HG02642 (cell line): ENCODE results near the gene PEX10.
"Not testable (repeated sequence)": the region's sequence is repeated elsewhere in the genome, so short reads cannot be mapped to it uniquely, and the experiment has no call there.

Experiments used
- ATAC-seq: cut with Tn5 transposase; IDR thresholded peaks from one replicate; pipeline ENCODE4 v1.9.1; 2021; ENCODE audit warnings: mild to moderate bottlenecking; ENCODE audit not compliant: unreplicated experiment, poor library complexity

Gene PEX10

DNA sequence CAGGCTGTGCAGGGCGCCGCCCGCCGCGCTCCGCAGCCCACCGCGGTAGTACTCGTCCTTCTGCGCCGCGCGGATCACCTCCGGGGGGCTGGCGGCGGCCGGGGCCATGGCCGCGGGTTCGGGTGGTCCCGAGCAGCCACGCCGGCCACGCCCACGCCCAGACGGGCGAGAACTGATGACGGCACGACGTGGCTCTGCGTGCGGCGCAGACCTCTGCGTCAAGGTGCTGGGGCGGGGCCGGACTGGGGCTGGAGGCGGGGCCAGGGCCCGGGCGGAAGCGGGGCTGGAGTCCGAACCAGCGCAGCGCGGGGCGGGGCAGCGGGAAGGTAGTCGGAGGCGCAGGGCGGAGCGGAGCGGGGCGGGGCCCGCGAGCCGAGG is at the start of gene PEX10:
Gene PEX10 (minus strand): TSS at position 170 of the 378 bp plus-strand sequence. CDS start 62 bp downstream, at position 108.
- peak; percentile 82 for ATAC-seq

DNA sequence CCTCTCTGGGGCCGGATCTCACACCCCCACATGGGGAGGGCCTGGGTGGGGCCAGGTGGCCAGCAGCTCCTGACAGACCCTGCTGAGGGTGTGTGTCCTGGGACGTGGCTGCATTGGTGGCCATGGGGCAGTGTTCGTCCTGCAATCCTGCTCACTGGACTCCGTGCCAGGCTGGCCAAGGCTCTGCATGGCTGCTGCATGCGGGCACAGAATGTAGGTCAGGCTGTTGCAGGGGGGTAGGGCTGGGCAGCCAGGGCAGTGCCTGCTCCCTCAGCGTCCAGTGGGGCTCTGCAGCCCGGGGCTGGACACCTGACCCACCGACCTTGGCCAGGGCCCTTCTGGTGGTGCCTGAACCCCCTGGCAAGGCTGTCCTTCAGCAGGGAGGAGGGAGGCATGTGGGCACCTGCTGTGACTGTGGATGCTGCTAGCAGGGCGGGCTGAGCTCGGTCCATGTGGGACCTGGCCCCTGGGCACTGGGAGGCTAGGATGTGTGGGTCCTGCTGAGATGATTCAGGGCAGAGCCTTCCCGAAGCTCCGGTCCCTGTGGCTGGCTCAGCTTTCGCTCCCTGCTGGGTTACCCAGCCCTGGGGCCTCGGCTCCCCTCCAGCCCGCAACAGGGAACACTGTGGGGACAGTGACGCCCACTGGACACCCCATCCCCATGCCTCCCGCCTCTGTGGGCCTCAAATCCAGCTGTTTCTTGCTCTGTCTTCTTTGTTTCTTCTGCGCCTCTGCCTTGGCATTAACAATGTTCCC is 48.8 kb upstream of the PEX10 start:
- no peak for ATAC-seq

DNA sequence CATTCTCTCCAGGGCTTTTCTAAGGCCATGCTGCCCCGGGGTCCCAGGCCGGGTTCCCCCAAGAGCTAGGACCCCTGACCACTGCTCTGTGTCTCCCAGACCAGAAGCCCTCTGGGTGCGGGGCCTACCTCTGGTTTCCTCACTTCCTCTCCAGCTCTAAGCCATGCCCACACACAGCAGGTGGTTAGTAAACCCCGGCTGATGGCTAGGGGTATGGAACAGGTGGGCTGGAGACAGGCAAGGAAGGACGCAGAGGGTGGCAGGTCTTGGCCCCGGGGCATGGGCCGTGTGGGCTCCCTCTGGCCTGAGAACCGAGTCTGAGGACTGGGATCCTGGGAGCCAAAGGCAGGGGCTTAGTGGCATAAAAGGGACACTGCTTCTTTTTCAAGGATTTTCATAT is 47.8 kb upstream of the PEX10 start:
- ATAC-seq, result no peak

DNA sequence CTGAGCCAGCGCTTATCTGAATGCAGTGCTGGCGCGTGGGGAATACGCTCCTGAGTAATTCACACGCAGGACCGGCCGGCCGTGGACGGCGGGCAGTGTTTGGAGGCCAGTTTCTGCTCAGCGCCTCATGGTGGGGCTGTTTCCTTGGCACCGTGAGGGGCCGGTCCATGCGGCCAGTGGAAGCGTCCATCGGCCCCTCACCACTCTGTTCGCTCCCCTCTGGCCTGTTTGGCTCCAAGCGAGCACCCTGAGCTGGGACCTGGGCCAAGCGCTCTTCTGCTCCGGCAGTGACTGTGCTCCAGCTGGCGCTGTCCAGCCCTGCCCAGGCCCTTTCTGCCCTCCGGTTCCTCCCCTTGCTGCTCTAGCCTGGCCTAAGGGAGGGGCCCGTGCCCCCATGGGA is 47.4 kb upstream of the PEX10 start:
- no peak for ATAC-seq

DNA sequence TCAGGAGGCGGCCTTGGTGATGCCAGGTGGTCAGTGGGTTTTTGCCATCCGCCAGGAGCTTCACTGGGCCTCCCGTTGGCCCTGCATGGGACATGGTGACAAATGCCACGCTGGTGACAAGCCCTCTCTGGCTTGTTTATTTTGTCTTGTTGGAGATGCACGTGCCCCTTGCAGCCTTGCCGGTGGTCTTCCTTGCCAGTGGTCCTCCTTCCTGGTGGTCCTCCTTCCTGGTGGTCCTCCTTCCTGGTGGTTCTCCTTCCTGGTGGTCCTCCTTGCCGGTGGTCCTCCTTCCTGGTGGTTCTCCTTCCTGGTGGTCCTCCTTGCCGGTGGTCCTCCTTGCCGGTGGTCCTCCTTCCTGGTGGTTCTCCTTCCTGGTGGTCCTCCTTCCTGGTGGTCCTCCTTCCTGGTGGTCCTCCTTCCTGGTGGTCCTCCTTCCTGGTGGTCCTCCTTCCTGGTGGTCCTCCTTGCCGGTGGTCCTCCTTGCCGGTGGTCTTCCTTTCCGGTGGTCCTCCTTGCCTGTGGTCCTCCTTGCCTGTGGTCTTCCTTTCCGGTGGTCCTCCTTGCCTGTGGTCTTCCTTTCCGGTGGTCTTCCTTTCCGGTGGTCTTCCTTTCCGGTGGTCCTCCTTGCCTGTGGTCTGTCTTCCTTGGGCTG is 46.9 kb upstream of the PEX10 start:
- not testable (repeated sequence) for ATAC-seq

DNA sequence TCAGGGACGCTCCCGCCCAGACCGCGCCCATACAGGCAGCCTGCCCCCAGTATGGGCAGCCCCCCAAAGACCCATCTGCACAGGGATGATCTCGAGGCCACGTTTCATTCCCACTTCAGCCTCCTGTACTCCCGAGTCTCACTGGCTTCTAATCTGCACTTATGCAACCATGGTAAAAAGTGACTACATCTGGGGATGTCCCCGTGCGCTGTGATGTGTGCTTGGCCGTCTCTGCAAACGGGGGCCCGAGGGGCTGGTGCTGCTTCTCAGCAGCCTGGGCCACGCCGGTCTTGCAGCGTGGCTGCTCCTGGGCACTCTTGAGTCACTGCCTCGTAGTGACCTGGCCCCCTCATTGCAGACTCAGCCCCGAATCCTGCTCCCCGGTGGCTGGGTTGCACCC is 46.3 kb upstream of the PEX10 start:
- ATAC-seq, result no peak

DNA sequence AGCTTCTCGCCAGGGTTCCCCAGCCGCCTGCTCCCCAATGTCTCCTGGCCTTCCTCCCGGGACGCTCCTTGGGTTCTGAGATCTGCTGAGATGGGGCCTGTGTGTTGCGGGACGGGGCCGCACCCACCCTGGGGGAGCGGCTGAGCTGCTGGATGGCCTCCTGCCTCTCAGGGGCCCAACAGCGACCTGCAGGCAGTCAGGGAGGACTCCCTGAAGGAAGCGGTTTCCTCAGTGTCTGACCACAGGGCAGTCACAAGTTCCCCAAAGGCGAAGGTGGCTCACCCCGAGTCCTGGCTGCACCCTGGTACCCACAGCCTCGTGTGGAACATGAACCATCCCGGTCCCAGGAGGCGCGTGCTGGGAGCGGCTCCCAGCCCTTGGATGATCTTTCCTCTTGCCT is 45.1 kb upstream of the PEX10 start:
- no peak for ATAC-seq

DNA sequence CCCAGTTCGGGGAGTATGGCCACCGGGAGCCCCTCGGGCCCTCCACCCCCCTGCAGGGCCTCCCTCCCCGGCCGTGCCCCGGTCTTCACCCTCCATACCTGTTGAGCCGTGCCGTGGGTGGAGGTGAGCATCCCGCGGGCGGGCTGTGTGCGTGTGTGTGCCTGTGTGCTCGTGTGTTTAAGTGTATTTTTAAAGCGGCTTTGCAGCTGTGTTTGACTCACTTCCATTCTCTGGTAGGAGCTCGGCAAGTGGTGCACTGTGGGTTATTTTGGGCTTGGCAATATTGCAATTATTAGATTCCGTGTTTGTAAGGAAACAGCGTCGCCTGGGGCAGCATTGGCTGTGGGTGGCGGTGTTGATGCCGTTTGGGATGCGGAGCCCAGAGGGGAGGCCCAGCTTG is 43.4 kb upstream of the PEX10 start:
- no peak for ATAC-seq

DNA sequence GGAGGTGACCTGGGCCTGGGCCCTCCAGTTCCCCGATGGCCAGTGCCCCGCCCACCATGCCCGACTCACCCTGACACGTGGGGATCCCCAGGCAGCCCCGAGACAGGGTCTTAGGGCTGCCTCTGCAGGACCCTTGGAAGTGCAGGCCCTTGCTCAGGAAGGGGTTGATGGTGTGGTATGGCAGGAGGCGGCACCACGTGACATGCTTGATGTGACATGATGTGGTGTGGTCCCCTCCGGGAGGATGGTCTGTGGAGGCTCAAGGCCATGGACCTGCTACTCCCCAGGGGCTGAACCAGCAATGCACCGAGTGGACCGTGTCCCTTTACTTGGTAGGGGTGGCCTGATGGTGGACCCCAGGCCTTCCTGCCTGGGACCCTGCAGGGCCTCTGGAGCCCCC is 41.9 kb upstream of the PEX10 start:
- ATAC-seq, result no peak

DNA sequence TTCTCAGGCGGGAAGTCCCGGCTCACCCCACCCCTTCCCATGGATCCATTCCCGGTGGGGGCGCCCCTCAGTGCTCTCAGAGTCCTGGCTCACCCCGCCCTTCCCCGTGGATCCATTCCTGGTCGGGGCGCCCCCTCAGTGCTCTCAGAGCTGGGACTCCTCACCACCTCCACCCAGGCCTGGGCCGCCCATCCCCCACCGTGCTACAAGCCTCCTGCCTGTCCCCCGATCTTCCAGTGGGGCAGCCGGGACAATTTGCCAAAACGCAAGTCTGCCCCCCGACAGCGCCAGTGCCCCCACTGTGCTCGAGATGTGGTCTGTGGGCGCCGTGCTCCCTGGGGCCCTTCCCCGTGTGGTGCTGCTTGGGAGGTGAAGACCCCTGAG is 40.6 kb upstream of the PEX10 start:
- ATAC-seq, result no peak

DNA sequence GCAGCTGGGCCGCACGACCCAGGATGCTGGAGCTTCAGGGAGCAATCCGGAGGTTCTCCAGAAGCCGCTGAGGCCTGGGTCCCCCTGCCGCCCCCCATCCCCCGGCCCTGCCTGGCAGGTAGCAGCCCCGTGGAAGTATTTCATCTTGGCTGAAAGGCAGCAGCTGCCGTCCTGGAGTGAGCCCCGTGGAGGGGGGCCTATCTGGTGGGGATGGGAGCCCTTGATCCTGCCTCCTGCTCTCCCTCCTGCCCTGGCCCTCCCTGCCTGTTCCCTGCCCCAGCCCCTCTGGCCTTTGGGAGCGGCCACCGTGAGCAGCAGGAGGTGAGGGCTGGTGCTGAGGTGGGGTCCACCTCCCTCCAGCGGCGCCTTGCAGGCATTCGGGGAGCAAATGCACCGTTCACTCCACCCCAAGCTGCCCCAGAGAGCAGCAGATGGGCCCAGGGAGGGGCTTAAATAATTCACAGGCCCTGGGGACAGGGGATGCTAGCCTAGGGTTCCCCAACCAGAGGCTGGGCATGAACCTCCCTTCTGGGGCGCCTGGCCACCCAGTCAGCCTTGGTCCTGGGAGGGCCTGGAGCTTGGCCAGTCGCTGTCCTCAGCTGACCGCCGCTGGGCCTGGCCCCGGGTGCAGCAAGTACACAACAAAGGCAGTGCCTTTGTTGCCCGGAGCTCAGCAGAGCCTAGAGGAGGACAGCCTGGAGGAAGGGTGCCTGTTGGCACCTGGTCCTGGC is 40.0 kb upstream of the PEX10 start:
- ATAC-seq, result no peak

DNA sequence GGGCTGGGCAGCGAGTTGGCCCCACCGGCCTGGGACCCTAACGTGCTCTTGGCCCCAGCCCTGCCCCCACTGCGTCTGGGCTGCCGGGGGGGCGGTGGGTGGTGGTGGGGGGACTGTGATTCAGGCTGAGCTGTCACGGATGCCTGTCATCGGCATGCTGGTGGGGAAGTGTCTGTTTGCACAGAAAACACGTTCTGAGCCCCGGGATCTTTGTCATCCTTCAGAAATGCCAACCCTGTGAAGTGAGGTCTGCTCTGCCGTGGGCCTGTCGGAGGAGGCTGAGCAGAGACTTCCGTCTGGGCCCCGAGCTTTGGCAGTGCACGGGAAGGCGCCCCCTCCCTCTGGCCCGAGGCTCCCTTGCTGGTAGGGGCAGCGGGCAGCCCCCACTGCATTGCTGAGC is 39.4 kb upstream of the PEX10 start:
- no peak for ATAC-seq

DNA sequence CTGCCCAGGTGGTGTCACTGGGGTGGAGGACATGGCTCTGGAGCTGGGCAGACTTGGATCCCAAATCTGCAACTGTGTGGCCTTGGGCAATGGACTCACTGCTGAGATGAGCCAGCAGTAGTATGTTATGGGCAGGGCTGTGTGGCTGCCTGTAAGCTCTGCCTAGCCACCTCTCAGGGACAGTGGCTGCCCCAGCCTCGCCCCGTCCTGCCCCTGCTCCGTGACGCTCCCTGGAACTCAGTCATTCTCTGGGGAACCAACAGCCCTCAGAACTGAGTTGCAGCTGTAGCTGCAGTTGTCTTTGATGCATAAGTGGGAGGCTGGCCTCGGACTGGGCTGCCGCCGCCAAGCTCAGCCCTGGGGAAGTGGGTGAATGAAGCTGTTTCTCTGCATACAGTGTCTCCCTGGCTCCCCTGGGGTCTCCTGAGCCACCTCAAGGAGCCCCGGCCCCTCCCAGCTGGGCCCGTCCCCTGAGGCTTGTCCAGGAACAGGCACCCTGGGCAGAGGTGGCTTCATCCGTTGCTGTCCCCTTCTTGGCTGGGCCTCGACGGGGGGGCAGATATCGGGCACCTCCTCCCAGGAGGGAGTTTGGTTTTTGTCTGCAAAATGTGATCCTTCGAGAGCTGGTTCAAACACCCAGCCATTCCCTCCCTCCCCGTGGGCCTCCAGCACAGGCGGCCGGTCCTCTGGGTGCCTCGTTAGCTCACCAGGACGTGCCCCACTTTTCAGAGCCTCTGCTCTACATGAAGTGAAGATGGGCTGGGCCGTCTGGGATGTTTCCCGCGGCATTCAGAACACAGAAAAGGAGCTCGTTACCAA is 37.5 kb upstream of the PEX10 start:
- no peak for ATAC-seq

DNA sequence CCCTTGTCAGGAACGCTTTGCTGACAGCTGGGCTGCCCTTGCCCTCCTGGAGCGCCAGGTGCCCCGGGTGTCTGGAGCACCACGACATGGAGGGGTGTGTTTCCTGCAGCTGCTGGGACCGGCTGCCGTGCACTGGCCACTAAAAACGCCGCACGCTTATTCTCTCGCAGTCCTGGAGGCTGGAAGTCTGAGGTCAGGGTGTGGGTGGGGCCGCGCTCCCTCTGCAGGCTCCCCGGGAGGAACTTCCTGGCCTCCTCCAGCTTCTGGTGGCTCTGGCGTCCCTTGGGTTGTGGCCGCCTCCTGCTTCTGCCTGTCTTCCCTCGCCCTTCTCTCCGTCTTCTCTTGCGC is 35.7 kb upstream of the PEX10 start:
- no peak for ATAC-seq

DNA sequence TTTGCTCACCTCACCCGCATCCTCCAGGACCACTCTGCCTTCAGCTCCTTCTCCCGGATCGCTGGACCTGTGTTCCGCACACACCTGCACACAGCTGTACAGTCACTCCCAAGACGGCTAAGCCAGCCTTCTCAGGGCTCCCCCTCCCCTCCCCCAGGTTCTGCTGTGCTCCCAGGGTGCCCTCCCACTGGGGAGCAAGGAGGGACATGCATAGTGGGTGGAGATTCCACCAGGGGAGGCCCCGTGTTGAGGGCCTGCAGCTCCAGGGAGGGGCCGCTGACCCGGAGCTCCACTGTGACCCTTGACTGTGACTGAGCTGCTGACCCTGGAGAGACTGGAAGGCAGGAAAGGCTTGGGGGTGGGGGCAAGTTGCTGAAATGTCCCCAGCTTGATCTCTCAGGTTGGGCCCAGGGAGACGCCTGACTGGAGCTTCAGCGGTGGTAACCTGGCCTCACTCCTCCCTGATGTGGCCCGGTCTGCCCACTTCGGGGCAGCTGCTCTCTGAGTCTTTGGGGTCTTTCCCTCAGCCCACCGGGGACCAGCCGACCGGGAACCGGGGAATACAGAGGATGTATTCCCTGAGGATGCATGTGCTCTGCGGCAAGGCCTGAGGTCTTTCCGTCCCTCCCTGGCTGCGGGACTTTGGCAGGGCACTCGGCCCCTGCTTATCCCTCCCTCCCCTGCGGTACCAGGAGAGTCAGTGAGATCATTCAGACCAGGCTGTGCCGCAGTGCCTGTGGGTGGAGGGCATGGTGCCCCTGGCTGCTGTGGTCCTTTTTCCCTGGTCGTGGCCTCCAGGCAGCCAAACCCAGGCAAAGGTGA is 35.1 kb upstream of the PEX10 start:
- ATAC-seq, result no peak

DNA sequence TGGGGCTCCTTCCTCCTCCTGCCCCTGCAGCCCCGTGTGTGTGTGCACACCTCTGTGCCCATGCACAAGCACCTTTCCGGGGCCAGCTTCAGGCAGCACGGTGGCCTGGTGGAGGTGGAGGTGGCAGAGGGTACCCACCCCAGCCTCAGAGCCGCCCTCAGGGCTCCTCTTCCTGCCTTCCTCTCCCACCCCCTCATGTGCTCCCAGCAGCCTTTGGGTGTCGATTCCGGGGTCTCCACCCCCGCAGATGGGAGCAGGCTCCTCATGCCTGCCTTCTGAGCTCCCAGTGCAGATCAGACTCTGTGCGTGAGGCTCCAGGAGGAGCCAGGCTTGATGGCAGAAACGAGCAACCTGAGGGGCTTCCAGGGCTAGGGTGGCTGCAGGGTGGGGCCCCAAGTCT is 34.5 kb upstream of the PEX10 start:
- ATAC-seq, result no peak

DNA sequence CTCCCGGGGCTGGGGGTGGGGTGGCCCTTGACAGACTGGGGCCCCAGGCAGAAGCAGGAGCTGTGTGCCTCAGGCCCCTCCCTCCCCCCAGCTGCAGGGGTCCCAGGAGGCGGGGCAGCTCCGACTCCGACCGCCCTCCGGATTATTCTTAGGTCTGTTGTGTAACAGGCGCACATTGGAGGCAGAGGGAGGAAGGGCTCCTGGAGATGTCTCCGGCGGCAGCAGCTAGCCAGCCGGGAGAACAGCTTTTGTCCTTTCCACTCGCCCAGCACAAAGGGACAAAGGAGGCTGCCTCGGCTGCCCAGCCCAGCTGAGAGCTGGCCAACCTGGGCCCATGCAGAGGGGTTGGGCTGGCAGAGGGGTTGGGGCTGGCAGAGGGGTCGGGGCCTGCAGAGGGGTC is 34.0 kb upstream of the PEX10 start:
- no peak for ATAC-seq

DNA sequence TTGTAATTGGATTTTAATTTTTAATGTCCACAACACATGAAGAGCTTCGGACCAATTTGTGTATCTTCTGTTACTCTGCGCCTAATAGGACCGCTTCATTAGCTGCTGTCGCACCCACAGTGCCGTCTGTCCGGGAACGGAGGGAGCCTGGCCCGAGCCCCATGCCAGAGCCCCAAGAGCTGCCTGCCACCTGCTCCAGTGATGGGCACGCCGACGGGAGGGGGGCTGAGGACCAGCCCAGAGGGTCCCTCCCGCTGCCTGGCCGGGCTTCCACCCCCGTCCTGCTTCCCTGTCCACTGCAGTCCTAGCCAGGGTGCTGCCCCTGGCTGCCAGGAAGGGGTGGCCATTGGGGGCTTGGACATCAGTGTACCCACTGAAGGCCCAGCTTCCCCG is 33.5 kb upstream of the PEX10 start:
- ATAC-seq, result no peak

DNA sequence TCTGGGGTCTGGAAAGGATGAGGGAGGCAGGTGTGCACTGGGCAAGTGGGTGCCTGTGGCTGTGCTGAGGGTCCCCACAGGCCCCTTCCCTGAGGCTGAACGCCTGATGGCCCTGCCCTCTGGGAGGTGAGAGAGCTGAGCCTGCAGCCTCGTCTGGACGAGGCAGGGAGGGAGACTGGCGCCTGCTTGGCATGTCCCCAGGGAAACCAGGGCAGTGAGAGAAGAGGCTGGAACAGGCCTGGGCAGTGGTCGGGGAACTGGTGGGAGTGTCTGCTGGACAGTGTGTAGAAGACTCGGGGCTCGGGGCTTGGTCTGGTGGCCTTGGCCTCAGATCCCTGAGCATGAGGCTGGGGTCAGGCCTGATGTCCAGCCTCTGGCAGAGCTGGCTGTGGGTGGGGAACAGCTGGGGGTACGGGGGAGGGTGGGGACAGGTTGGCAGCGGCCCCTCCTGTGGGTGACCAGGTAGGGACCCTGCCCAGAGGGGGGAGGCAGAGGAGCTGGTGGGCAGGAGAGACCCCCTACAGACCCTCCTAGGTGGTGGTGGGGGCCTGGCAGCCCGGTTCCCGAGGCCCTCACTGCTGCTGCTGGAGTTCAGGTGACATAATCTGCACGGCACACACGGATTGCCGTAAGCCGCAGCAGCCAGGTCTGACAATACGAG is 32.9 kb upstream of the PEX10 start:
- no peak for ATAC-seq
